SK-N-DZ (cell line): Measurements from ENCODE around the gene SIVA1.

ENCODE experiments used
- DNase-seq: peaks from one replicate; pipeline ENCODE4 v3.0.0-alpha.2; 2015; ENCODE audit warnings: low spot score

The SIVA1 gene

DNA sequence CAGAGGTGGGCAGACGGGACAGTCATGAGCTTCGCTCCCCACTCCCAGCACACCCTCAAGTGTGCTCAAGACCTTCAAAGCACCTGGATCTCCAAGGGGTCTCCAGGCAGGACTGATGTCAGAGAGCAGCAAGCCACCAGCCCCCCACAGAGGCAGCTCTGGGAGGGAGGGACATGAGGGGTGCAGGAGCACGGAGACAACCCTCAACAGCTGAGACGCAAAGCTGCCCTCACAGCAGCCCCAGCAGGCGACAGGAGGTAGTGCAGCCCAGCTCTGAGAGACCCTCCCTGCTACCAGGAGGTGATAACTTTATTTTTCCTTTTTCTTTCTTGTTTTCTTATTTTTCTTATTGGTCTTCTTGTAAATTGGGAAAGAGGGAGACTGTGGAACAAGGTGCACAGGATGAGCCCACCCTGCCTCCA lies 17.9 kb downstream of the SIVA1 start:
- no peak for DNase-seq

DNA sequence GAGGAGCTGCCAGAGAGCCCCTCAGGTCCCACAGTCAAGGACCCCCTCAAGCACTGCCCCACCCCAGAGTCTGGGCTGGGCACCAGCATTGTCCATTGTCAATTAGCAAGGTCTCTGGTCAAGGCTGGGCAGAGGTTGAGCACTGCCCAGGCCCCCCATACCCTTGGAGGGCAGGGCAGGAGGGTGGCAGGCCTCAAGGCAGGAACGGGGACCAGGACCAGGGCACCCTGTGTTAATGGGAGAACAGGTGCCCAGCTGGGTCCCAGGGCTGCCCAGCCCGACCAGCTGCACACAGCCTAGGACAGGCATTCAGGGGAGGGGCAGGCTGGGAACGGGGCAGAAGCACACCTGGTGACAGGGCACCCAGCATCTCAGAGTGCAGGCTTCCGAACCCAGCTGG lies 18.4 kb downstream of the SIVA1 start:
- DNase-seq = no peak

DNA sequence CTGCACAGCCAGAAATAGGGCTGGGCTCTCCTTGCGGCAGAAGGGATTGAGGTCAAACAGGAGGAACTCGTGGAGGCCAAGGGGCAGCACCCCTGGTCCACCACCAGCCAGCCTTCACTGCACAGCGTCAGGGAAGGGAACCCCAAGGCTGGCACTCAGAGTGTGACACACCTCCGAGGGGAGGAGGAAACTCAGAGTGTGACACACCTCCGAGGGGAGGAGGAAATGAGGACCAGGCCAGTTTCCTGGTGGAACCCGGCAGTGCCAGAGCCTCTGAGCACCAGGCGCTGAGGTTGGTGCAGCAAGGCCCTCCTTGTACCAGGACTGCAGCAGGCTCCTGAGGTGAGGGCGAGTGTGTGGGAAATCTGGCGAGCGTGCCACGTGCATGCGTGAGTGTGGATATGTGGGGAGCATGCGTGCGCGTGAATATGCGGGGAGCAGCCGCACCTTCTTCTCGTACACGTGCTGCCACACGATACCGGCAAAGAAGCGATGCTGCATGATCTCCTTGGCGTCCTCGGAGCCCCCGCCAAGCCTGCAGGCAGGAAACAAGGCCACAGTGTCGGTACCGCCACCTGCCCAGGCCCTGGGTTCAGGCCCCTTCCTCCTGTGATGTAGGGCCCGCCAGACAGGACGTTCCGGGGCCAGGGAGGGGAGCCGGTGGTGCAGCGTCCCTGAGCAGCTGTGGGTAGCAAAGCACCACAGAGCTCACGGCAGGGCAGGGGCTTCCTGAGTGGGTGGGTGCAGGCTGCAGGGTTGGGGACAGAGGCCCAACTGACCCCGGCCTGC lies 19.2 kb downstream of the SIVA1 start:
- DNase-seq = no peak

DNA sequence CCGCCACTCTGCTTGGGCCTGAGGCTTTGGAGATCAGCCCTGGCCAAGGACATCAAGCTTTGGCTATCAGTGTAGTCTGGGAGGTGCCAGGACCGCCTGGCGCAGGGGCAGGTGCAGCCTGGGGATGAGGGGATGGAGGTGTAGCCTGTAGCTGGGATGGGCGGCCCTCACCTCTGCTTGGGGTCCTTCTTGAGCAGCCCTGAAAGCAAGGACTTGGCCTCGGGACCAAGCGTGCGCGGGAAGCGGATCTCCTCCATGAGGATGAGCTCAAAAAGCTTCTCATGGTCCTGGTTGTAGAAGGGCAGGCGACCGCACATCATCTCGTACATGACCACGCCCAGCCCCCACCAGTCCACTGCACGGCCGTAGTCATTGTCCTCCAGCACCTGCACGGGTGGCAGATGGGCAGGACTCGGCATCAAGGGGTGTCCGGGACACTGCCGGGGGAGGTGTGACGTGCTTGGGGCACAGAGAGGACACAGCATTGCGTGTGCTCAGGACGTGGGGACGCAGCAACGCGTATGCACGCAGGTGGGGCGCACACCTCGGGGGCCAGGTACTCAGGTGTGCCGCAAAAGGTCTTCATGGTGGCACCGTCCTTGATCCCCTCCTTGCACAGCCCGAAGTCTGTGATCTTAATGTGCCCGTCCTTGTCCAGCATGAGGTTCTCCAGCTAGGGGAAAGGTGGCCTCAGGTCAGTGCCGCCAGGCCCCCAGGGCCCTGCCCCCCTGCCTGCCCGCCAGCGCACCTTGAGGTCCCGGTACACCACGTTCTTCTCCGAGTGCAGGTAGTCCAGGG lies 20.0 kb downstream of the SIVA1 start:
- no peak for DNase-seq

DNA sequence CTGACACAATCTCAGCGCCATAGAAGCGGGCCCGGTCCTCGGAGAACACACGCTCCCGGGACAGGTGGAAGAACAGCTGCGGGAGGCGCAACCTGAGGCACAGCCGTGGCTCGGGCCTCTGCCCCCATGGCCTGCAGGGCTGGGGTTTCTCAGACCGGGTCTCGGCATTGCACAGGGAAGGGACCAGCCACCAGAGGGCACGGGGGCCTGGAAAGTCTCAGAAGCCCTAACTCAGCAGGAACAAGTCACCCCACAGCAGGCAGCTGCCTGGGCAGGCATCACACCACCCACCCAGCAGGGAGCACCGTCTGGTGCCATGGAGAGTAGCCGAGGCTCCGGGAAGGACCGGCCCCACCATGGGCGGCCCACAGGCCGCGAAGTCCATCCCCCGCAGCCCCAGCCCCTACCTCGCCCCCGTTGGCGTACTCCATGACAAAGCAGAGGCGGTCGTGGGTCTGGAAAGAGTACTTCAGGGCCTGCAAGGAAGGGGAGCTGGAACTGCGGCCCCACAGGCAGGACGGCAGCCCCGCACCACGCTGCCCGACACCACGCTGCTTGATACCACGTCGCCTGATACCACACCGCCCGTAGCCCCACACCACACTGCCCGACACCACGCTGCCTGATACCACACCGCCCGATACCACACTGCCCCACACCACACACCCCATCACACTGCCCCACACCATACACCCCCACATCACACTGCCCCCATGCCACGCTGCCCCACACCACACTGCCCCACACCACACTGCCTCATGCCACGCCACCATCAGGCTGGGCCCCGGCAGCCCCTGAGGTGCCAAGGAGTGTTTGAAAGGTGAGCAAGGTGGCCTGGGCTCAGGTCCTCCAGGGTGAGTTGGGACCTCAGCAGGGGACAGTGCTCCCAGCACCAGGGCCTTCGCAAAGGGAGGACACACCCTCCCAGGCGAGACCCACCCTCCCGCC lies 20.8 kb downstream of the SIVA1 start:
- no peak for DNase-seq

DNA sequence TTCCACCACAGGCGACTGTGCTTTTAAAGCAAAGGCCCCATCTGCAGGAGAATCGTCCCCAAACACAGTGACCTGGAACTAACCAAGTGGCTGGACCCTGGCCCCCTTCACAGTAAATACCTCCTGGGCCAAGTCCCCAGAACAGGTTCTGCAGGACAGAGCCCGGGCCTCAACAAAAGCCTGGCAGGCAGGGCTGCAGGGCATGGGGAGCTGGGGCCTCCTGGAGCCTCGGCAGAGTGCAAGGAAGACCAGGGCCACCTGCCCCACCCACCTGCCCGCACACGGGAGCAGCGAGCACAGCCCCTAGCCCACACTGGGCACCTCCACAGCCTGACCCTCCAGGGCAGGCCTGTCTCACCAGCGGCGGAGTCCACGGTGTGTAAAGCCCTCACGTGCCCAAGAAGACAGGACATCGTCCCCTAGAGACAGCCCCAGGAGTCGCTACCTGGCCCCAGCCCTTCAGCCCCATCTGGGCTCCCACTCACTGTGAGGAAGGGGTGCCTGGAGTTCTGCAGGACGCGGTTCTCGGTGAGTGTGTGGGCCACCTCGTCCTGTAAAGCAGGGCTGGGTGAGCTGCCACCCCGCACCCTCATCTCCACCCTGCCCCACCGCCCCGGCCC lies 21.6 kb downstream of the SIVA1 start:
- no peak for DNase-seq

DNA sequence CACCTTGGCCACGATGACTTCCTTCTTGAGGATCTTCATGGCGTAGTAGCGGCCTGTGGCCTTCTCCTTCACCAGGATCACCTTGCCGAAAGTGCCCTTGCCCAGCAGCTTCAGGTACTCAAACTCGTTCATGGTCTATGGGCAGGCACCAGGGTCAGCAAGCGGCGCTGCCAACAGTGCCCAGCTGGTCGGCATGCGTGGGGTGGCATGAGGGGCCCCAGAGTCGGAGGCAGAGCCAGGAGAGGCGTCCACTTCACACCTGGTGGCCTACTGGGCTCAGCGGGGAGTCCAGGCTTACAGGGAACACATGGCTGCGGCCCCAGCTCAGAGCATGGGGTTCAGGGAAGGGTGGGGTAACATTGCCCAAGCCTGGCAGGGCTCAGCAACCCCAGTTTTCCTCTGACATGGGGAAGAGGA lies 22.1 kb downstream of the SIVA1 start:
- no peak for DNase-seq

DNA sequence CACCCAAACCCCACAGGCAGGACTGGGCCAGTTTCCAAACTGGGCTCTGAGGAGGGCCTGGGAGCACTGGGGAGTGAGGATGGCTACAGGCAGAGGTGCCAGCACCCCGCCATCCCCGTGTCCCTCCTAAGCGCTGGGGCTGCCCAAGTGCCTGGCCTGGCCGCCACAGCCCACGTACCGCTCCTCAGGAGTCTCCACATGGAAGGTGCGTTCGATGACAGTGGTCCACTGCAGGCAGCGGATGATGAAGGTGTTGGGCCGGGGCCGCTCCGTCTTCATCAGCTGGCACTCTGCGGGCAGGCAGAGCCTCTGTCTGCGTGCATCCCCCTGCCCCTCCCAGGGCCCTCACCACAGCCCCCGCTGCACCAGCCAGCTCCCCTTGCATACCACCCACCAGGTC lies 23.5 kb downstream of the SIVA1 start:
- DNase-seq = no peak

DNA sequence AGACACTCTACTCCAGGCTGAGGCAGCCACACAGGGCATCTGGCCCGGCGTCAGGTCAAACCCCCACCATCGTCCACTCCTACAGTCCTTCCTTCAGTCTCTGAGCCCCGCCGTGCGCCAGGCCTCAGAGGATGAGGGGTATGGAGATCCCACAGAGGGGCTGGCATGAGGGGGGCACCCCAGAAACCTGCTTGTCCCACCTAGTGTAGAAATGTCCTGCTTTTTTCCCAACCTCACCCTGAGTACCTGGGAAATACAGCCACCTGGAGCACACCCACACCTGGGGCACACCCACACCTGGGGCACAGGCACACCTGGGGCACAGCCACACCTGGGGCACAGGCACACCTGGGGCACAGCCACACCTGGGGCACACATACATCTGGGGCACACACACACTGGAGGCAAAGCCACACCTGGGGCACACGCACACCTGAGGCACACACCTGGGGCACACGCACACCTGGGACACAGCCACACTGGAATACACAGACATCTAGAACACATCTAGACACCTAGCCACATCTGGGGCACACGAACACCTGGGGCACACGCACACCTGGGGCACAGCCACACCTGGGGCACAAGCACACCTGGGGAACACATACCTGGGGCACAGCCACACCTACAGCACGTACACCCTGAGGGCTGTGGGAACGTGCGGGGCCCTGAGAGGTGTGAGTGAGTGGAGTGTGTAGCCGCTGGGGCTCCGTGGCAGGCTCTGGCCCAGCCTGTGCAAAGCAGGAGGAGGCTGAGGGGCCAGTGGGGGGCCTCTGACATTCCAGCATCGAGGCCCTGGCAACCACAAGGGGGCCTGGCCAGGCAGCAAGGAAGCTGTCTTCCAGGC lies 24.2 kb downstream of the SIVA1 start:
- no peak for DNase-seq

DNA sequence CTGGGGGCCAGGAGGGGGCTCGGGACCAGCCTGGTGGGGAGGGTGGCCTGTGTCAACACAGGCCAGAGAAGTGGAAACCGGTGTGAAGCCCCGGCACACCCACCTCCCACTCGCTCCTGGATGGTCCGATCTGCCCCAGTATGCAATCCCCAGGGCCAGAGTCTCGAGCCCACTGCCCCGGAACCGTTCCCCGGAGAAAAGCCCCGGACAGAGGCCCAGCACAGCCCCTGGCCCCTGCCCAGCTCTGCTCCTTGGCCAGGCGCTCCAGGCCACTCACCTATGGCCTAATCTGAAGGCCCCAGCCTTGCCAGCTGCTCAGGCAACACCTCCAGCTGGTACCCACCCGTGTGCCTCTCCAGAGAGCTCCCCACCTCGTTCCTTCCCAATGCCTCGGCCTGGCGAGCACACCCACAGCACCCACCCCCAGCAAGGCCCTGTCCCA lies 24.9 kb downstream of the SIVA1 start:
- no peak for DNase-seq

DNA sequence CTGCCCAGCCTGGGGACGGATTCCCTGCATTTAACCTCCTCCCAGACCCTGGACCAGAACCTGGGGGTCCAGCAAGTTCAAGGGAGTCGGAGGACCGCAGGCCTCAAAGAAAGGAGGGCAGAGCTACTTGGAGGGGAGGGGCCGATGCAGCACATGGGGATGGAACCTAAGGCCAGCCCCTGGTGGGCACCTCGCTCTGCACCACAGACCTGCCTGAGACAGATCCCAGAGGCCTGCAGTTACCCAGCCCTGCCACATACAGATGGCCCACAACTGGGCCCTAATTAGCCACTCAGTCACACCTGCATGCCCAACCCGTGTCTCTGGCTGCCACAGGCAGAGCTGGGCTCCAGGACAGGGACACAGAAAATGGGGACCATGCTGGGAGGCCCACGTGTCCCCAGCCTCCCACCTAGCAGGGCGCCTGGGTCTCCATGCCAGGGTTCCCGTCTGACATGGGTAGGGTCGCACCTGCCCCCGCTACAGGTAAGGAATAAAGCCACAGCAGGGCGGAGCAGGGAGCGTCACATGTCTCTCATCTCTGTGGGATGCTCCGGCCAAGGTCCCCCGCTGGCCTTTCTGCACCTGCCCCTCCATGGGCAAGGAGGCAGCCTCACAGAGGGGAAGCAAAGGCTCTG lies 25.9 kb downstream of the SIVA1 start:
- no peak for DNase-seq

DNA sequence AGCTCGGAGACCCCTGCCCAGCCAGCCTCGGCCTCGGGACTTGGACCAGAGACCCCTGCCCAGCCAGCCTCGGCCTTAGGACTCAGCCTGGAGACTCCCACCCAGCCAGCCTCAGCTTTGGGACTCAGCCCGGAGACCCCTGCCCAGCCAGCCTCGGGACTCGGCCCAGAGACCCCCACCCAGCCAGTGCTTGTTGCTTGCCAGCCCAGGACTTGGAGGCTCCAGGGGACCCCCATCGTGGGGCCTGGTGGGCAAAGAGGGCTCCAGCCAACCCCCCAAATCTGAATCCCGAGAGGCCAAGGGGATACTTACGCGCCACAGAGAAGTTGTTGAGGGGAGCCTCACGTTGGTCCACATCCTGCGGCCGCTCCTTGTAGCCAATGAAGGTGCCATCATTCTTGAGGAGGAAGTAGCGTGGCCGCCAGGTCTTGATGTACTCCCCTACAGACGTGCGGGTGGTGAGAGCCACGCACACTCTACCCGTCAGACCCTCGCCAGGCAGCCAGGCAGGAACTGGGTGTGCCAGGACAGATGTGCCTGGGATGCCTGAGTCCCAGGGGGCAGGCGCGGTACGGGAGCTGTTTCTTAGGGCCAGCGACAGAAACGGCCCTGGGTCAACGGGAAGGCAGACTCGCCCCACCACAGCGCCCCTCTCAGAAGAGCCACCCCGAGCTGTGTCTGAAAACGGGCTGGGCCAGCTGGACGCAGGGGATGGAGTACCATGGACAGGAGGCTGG lies 27.0 kb downstream of the SIVA1 start:
- DNase-seq = no peak

DNA sequence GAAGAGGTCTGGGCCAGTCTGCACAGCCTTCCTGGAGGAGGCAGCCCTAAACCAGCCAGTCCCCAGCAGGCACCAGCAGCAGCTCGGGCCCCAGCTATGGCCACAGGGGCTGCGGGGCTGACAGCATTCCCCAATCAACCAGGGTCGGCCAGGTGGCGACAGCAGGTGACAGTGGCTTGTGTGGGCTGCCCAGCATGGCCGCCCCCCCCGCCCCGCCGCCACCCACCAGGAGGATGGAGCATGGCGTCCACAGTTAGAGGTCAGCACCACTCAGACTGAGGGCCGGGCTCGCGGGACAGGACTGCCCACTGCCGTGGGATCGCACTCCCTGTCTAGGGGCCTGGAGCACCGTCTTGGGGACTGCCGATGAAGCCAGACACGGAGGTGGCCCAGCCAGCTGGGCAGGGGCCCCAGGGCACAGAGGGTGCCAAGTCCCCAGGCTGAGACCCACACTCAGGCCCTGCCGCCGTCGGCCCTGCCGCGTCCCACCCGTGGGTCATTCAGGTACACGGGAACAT lies 27.6 kb downstream of the SIVA1 start:
- DNase-seq = no peak

DNA sequence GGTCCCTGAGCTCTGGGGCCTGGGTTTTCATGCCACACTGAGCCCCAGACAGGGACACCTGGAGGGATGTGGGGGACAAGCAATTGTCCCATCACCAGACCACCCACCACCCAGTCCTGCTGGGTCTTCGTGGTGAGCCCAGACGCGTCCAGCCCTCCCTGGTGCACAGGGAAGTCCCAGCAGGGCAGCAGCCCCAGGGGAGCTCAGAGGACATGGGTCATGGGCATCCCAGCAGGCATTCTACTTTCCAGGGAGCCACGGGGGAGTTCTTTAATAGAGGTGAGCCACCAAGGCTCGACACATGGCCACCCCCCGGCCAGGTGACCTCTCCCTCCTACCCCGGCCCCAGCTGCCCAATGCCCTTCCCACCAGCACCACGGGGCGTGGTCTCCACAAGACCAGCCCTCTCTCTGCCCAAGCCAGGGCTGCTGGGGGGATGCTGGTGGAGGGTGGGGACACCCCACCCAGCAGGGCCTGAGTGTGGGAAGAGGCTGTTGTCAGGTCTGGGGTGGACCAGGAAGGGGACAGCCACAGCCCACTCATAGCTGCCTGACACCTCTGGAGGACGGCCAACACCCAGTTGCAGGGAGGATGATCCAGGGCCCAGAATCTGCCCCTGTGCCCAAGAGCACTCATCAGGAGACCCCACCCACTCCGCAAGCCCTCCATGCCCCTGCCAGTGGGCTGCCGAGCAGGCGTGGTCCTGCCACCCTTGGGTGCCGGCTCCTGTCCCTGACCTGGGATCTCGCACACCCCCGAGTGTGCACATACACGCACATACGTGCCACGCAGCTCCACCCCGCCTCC lies 28.5 kb downstream of the SIVA1 start:
- DNase-seq = no peak

DNA sequence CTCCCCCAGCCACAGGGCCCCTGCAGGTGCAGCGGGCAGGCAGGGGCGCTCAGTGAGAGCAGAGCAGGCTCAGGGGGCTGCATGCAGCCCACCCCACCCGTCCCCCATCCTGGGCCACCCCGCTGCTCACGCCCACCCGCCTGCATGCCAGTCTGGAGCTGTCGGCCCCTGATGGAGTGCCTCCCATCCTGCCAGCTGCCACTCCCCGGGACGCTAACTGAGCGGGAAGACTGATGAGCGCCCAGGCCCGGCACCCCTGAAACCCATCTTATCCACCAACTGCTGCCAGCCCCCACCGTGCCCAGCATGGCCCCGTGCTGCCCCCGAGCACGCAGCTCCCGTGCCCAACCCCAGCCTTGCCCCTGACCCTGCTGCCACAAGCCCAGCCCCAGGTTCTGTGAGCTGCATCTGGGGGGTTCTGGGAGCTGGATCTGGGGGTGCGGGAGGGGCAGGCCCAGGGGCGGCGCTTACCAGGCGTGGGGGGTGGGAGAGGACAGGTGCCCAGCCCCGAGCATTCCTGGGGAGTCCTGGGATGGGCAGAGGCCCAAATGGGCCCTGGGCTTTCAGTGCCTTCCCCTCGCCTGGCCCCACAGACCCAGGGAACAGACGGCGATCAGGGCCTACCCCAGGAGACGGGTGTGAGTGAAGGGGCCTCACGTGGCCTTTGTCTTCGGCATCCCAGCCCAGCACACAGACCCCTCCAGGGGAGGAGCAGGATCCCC lies 29.3 kb downstream of the SIVA1 start:
- no peak for DNase-seq

DNA sequence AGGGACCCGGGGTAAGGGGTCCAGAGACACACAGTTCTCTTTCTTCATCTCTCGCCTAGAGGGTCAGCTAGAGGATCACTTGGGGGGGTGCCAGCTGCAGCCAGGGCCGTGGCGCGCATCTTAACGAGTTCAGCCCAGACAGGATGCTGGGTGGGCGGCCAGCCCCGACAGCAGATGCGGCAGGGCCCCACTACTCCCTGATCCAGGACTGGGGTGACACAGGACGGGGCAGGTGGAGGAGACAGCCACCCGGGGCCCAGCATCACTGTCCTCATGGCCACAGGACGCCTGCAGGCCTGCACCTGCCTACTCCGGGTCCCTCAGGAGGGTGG lies 29.8 kb downstream of the SIVA1 start:
- no peak for DNase-seq

DNA sequence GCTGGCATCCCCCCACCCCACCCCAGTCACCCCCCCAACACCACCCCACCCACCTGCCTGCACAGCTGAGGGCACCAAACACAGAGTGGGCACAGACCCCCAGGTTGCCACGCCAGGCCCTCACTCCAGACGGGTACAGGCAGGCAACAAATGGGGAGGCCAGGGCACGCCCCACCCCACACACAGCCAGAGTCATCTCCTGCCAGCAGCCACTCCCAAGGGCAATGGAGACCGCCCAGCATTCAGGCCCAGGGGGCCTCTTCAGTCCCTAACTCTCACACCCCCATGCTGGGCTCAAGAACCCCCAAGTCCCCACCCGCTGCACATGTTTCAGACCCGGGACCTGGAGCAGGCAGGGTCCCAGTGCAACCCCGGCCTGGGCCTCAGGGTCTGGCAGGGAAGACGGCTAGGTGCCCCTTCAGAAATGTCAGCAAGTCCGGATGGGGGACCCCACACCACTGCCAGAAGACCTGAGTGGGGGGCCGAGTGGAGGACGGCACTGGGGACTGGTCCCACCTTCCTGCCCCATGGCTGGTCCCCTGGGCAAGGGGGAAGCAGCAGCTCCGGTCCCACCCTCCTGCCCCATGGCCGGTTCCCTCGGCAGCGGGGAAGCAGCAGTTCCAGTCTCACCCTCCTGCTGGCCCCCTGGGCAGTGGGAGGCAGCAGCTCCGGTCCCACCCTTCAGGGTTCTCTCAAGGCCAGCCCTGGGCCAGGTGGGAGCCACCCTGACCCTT lies 30.7 kb downstream of the SIVA1 start:
- DNase-seq = no peak
